ENCODE results near the gene ZNF44. TPM values are rescaled to one million over a fixed set of nuclear protein-coding genes. Genes with fewer than 3 reads are reported as not detected.

ZNF44 gene
- total and polyA plus RNA-seq, 2 of the 13 experiments (the other 11 are each of a cell fraction or from before 2014, with no cell fraction given) = 6.9 to 15.7 TPM

GRCh38 chr19:12331211-12331941 lies 36.7 kb upstream of the ZNF44 start (continued):
- TF ChIP-seq, protein P1, sequence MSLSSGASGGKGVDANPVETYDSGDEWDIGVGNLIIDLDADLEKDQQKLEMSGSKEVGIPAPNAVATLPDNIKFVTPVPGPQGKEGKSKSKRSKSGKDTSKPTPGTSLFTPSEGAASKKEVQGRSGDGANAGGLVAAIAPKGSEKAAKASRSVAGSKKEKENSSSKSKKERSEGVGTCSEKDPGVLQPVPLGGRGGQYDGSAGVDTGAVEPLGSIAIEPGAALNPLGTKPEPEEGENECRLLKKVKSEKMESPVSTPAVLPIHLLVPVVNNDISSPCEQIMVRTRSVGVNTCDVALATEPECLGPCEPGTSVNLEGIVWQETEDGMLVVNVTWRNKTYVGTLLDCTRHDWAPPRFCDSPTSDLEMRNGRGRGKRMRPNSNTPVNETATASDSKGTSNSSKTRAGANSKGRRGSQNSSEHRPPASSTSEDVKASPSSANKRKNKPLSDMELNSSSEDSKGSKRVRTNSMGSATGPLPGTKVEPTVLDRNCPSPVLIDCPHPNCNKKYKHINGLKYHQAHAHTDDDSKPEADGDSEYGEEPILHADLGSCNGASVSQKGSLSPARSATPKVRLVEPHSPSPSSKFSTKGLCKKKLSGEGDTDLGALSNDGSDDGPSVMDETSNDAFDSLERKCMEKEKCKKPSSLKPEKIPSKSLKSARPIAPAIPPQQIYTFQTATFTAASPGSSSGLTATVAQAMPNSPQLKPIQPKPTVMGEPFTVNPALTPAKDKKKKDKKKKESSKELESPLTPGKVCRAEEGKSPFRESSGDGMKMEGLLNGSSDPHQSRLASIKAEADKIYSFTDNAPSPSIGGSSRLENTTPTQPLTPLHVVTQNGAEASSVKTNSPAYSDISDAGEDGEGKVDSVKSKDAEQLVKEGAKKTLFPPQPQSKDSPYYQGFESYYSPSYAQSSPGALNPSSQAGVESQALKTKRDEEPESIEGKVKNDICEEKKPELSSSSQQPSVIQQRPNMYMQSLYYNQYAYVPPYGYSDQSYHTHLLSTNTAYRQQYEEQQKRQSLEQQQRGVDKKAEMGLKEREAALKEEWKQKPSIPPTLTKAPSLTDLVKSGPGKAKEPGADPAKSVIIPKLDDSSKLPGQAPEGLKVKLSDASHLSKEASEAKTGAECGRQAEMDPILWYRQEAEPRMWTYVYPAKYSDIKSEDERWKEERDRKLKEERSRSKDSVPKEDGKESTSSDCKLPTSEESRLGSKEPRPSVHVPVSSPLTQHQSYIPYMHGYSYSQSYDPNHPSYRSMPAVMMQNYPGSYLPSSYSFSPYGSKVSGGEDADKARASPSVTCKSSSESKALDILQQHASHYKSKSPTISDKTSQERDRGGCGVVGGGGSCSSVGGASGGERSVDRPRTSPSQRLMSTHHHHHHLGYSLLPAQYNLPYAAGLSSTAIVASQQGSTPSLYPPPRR (CRISPR knock-in tag; IDR thresholded peaks at IDR 0.05; ENCODE audit: borderline replicate concordance) = peak; percentile 94
- TF ChIP-seq NFE2 (CRISPR knock-in tag; IDR thresholded peaks at IDR 0.05) = no peak
- 0 out of 2 replicates have a peak, but pooled peaks have one; percentile 24 for TF ChIP-seq ZNF121 (CRISPR knock-in tag; IDR thresholded peaks at IDR 0.05)
- TF ChIP-seq CREBL2 (CRISPR knock-in tag; IDR thresholded peaks at IDR 0.05; ENCODE audit: borderline replicate concordance) = no peak
- no peak for TF ChIP-seq ZNF24 (IDR thresholded peaks at IDR 0.05)
- peak; percentile 50; the same call in 1 of the 2 replicates for TF ChIP-seq ZNF343 (CRISPR knock-in tag; IDR thresholded peaks at IDR 0.05)
- no peak for TF ChIP-seq SRSF1 (optimal IDR thresholded peaks at IDR 0.05; ENCODE audit: low read depth, low read length)
- TF ChIP-seq NFIC (IDR thresholded peaks at IDR 0.05; ENCODE audit: low read length) = peak; percentile 82
- TF ChIP-seq SRSF4 (IDR thresholded peaks at IDR 0.05; ENCODE audit: low read depth, low read length, poor library complexity, severe bottlenecking) = no peak
- TF ChIP-seq NONO (IDR thresholded peaks at IDR 0.05) = no peak
- TF ChIP-seq NONO (CRISPR knock-in tag; conservative IDR thresholded peaks at IDR 0.05) = peak; percentile 77; the same call in 1 of the 2 replicates
- TF ChIP-seq ZNF563 (CRISPR knock-in tag; IDR thresholded peaks at IDR 0.05) = no peak
- TF ChIP-seq HMG20A (CRISPR knock-in tag; IDR thresholded peaks at IDR 0.05; ENCODE audit: borderline replicate concordance) = peak; percentile 70; the same call in 1 of the 2 replicates
- TF ChIP-seq ZNF776 (CRISPR knock-in tag; IDR thresholded peaks at IDR 0.05) = no peak
- no peak for TF ChIP-seq MTERF4 (CRISPR knock-in tag; IDR thresholded peaks at IDR 0.05)
- TF ChIP-seq ZHX1 (CRISPR knock-in tag; IDR thresholded peaks at IDR 0.05; ENCODE audit: low read depth) = no peak; the same call in 1 of the 2 replicates
- no peak for TF ChIP-seq ZBTB38 (CRISPR knock-in tag; IDR thresholded peaks at IDR 0.05)
- no peak for TF ChIP-seq PCBP1 (IDR thresholded peaks at IDR 0.05; ENCODE audit: borderline replicate concordance, low read depth, low read length)
- TF ChIP-seq ZNF598 (CRISPR knock-in tag; IDR thresholded peaks at IDR 0.05; ENCODE audit: borderline replicate concordance) = no peak
- no peak for TF ChIP-seq ZNF557 (CRISPR knock-in tag; IDR thresholded peaks at IDR 0.05)
- TF ChIP-seq AKAP8 (CRISPR knock-in tag; IDR thresholded peaks at IDR 0.05) = 0 out of 2 replicates have a peak, but pooled peaks have one; percentile 49
- no peak for TF ChIP-seq DNMT1 (CRISPR knock-in tag; IDR thresholded peaks at IDR 0.05)

Measured in HepG2 (cell line).